Gastrocnemius medialis (tissue), 4 donors: Measurements from ENCODE around the gene GNAI1.

Source experiments
- POLR2A ChIP-seq, 2 donors: fragments of 450-650 bp; IDR thresholded peaks; one replicate each; pipeline ENCODE4 v1.6.1; 2017; ENCODE audit warnings: antibody characterized with exemption in 2 of 2, mild to moderate bottlenecking in 2 of 2, moderate library complexity in 2 of 2
- TF ChIP-seq, protein P1 (sequence below), 5 experiments: fragments of 450-650 bp in 3 of 5; fragments of 200-600 bp in 2 of 5; sonication (generic) in 2 of 5; IDR thresholded peaks in 4 of 5; conservative IDR thresholded peaks in 1 of 5; 1 replicate in 4 of 5; 2 replicates in 1 of 5; pipeline ENCODE4 v1.5.1; 2016 to 2019; ENCODE audit warnings: antibody characterized with exemption in 5 of 5, mild to moderate bottlenecking in 3 of 5, moderate library complexity in 3 of 5

DNA sequence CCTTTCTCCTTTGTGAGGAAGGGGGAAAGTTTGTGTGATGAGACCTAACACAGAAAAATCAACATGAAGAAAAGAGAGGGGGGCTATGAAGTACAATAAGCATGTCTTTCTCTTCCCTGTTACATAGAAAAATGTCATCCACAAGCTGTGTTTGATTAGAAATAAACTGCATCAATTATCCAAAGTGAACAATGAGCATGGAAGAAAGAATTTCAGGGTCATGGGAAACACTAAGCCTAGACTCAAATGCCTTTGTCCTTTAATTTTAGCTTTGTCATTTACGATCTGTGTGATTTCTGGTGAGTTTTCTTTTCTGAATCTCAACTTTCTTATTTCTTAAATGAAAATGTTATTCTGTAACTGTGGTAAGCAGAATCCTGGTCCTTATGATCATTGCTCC is 121.0 kb downstream of the GNAI1 start:
- TF ChIP-seq, protein P1, sequence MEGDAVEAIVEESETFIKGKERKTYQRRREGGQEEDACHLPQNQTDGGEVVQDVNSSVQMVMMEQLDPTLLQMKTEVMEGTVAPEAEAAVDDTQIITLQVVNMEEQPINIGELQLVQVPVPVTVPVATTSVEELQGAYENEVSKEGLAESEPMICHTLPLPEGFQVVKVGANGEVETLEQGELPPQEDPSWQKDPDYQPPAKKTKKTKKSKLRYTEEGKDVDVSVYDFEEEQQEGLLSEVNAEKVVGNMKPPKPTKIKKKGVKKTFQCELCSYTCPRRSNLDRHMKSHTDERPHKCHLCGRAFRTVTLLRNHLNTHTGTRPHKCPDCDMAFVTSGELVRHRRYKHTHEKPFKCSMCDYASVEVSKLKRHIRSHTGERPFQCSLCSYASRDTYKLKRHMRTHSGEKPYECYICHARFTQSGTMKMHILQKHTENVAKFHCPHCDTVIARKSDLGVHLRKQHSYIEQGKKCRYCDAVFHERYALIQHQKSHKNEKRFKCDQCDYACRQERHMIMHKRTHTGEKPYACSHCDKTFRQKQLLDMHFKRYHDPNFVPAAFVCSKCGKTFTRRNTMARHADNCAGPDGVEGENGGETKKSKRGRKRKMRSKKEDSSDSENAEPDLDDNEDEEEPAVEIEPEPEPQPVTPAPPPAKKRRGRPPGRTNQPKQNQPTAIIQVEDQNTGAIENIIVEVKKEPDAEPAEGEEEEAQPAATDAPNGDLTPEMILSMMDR (IDR thresholded peaks at IDR 0.05 in 4 of 5, conservative IDR thresholded peaks at IDR 0.05 in 1 of 5) = no peak
- TF ChIP-seq POLR2A (IDR thresholded peaks at IDR 0.05) = no peak
